Peyer's patch (tissue), 4 donors: ENCODE measurements around the gene GNL3. TPM values are rescaled to one million over a fixed set of nuclear protein-coding genes. Genes with fewer than 3 reads are reported as not detected.

Experiments used
- DNase-seq, 3 donors: peaks; one replicate each; pipeline ENCODE4 v3.0.0-alpha.2; 2017 to 2019
- H3K27ac ChIP-seq, 4 donors: fragments of 200-600 bp; sonication (generic); one replicate each; pipeline ENCODE4 v1.5.1; 2016 to 2019
- H3K27me3 ChIP-seq, 2 donors: fragments of 200-600 bp; sonication (generic); one replicate each; pipeline ENCODE4 v1.5.1; 2019
- H3K36me3 ChIP-seq, 3 donors: fragments of 200-600 bp; sonication (generic); one replicate each; pipeline ENCODE4 v1.5.1; 2016 to 2019
- H3K4me1 ChIP-seq, 4 donors: fragments of 200-600 bp; sonication (generic); one replicate each; pipeline ENCODE4 v1.5.1; 2016 to 2019
- H3K4me3 ChIP-seq, 4 donors: fragments of 200-600 bp; sonication (generic); 1 replicate in 3 of 4; 2 replicates in 1 of 4; pipeline ENCODE4 v1.5.1; 2016 to 2019; ENCODE audit warnings: mild to moderate bottlenecking in 1 of 4
- H3K9me3 ChIP-seq, 4 donors: fragments of 200-600 bp; sonication (generic); one replicate each; pipeline ENCODE4 v1.5.1; 2016 to 2019; ENCODE audit warnings: mild to moderate bottlenecking in 1 of 4
- CTCF ChIP-seq, 6 experiments: fragments of 450-650 bp in 4 of 6; fragments of 200-600 bp in 2 of 6; sonication (generic) in 1 of 6; IDR thresholded peaks; one replicate each; pipeline ENCODE4 v1.5.1; 2017 to 2019; ENCODE audit warnings: antibody characterized with exemption in 6 of 6, mild to moderate bottlenecking in 3 of 6, moderate library complexity in 1 of 6
- POLR2A ChIP-seq, 2 donors: fragments of 450-650 bp; IDR thresholded peaks; one replicate each; pipeline ENCODE4 v1.5.1; 2017; ENCODE audit warnings: antibody characterized with exemption in 2 of 2, mild to moderate bottlenecking in 2 of 2, moderate library complexity in 2 of 2
- total RNA-seq, 4 donors: library from RNA; depleted of rRNA; stranded (reverse); fragments of >200 nt; gene quantifications; one replicate each; pipeline ENCODE4 v1.1.0, GENCODE V29; 2016

GNL3 gene
- total RNA-seq, 4 donors from 2014 or later: 21.5 to 249 (median 48.6) TPM

GRCh38 chr3:52650439-52650838 lies 35.4 kb upstream of the GNL3 start:
- no peaks in the 10 kb centered on the region for H3K4me1 ChIP-seq
- H3K9me3 ChIP-seq: no peaks in the 10 kb centered on the region
- peaks cover 0 to 93% (median 3%) of the 10 kb centered on the region in 3 donors for H3K36me3 ChIP-seq
- H3K27me3 ChIP-seq: no peaks in the 10 kb centered on the region
- H3K27ac ChIP-seq: no peak overlapping the region
- no peak for TF ChIP-seq POLR2A (IDR thresholded peaks at IDR 0.05)
- TF ChIP-seq CTCF (IDR thresholded peaks at IDR 0.05): no peak
- no peak overlapping the region for H3K4me3 ChIP-seq
- DNase-seq: no peak

GRCh38 chr3:52651592-52651991 lies 34.2 kb upstream of the GNL3 start:
- no peak overlapping the region for H3K4me3 ChIP-seq
- no peak for DNase-seq
- H3K9me3 ChIP-seq: no peaks in the 10 kb centered on the region
- no peak overlapping the region for H3K27ac ChIP-seq
- no peaks in the 10 kb centered on the region for H3K27me3 ChIP-seq
- no peak for TF ChIP-seq POLR2A (IDR thresholded peaks at IDR 0.05)
- TF ChIP-seq CTCF (IDR thresholded peaks at IDR 0.05): no peak
- no peaks in the 10 kb centered on the region for H3K4me1 ChIP-seq
- peaks cover 0 to 93% (median 3%) of the 10 kb centered on the region in 3 donors for H3K36me3 ChIP-seq

- H3K36me3 ChIP-seq: peaks cover 0 to 97% (median 3%) of the 10 kb centered on the region in 3 donors
- no peaks in the 10 kb centered on the region for H3K4me1 ChIP-seq
- H3K9me3 ChIP-seq: no peaks in the 10 kb centered on the region
- no peak for DNase-seq
- H3K27me3 ChIP-seq: no peaks in the 10 kb centered on the region
- no peak overlapping the region for H3K4me3 ChIP-seq
- TF ChIP-seq POLR2A (IDR thresholded peaks at IDR 0.05): no peak
- no peak for TF ChIP-seq CTCF (IDR thresholded peaks at IDR 0.05)
- no peak overlapping the region for H3K27ac ChIP-seq
Measured at GRCh38 chr3:52655895-52656294, 29.9 kb upstream of the GNL3 start.

- Histone ChIP-seq H3K4me1 (no peaks in the 10 kb centered on the region), H3K36me3 (peaks cover 0 to 89% (median 3%) of the 10 kb centered on the region in 3 donors), H3K9me3 (no peaks in the 10 kb centered on the region), H3K27ac (no peak overlapping the region), H3K4me3 (no peak overlapping the region), H3K27me3 (no peaks in the 10 kb centered on the region)
- DNase-seq: no peak
- TF ChIP-seq POLR2A (IDR thresholded peaks at IDR 0.05) (no peak), CTCF (IDR thresholded peaks at IDR 0.05) (no peak)
Measured at GRCh38 chr3:52660046-52660445, 25.8 kb upstream of the GNL3 start.

- H3K9me3 ChIP-seq: no peaks in the 10 kb centered on the region
- H3K36me3 ChIP-seq: peaks cover 0 to 88% (median 0%) of the 10 kb centered on the region in 3 donors
- no peaks in the 10 kb centered on the region for H3K4me1 ChIP-seq
- TF ChIP-seq POLR2A (IDR thresholded peaks at IDR 0.05): no peak
- TF ChIP-seq CTCF (IDR thresholded peaks at IDR 0.05): no peak
- no peak overlapping the region for H3K4me3 ChIP-seq
- no peak for DNase-seq
- H3K27ac ChIP-seq: no peak overlapping the region
- H3K27me3 ChIP-seq: no peaks in the 10 kb centered on the region
Measured at GRCh38 chr3:52663098-52663497, 22.7 kb upstream of the GNL3 start.
